Activated CD8-positive, alpha-beta memory T cell treated with anti-CD3 and anti-CD28 coated beads for 24 hours (primary cell): ENCODE data around the gene RIMS3.

ENCODE experiments used
- DNase-seq: peaks from one replicate; pipeline ENCODE4 v3.0.0-alpha.2; 2020

Gene RIMS3

GRCh38 chr1:40652979-40653378 is 12.5 kb downstream of the RIMS3 start:
- DNase-seq: no peak

DNA sequence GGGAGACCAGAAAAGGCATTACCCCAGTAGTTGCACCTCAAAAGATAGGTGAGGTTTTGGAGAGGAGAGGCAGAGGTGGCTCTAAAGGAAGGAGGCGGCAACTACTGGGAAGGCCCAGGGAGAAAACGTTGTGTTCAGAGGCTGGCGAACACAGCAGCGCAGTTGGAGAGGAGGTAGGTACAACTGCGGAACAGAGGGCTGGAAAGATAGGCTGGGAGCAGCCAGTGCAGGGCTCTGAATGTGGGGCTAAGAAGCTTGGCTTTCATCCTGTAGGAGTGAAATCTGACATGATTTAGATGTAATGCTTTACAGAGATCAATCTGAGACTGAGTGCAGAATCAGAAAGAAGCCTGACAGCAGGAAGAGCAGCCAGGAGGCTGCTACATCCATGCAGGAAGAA is 13.0 kb downstream of the RIMS3 start:
- no peak for DNase-seq

- DNase-seq: no peak
Measured at GRCh38 chr1:40651138-40651857, 14.2 kb downstream of the RIMS3 start.

DNA sequence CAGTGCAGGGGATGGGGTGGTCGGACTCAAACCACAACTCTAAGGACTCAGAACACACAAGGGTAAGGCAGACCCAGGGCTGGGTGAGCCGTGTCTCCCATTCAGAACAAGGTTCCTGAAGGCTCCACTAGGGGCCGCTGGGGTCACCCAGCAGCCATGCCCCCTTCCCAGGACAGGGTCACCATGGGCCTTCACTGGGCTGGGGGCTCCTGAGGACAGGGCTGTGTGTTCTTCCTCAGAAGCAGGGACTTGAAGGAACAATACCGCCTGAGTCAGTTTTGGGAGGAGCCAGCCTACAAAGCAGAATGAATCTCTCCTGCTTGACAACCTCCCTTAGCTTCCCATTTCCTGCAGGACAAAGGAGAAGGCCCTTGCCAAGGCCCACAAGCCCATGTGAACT is 15.4 kb downstream of the RIMS3 start:
- DNase-seq: no peak

DNA sequence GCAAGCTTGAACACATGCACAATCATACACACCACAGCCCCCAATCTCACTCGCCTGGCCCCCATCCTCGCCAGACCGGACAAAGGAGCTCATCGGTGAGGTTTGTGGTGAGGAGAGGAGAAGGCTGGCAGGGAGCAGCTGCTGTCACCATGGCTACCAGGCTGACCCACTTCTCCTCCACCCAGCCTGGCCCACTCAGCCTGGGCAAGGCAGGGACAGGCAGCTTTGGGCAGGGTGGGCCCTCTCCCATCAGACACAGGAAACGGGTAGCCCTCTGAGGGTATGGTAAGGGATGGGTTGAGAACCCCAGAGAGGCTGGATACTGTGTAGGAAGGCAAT is 15.9 kb downstream of the RIMS3 start:
- DNase-seq: no peak

- no peak for DNase-seq
Measured at GRCh38 chr1:40648928-40649591, 16.4 kb downstream of the RIMS3 start.

- no peak for DNase-seq
Measured at GRCh38 chr1:40648200-40648599, 17.3 kb downstream of the RIMS3 start.

DNA sequence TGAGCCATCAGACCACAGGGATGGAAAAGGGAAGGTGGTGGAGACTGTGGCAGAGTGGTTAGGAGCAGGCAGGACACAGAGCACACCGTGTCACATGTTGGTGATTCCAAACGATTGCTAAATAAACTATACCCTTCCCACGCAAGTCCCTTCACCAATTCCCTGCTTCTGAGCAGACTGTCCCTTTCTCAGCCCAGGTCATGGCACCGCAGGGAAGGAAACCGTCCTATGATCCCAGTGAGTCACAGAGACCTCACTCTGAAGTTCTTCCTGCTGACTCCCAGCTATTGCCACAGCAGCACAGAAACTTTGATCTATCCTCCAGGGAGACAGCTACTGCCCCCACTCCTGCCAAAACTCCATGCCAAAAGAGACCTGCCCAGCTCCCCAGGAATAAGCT is 19.2 kb downstream of the RIMS3 start:
- DNase-seq: no peak

DNA sequence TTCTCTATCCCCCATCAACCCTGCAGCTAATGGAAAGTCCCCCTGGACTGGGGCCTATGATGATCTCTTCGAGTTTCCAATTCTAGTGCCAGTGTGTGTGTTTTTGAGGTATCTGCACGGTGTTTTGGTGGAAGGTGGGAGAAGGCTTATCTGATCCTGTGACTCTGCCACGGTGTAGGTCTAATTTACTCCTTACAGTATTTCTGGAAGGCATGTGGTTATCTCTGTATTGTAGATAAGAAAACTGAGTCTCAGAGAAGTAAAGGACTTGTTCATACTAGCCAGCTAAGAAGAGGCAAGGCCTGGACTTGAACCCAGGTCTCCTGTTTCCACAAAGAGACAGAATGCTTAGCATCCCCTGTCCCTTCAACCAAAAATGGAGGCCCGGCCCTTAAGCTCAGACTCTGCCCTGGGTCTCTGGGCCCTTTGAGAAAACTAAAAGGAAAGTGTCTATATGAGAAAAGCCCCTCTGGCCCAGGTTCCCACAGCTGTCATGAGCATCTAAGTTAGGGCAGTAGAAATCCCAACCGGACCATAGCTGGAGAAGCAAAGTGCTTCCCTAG is 20.3 kb downstream of the RIMS3 start:
- no peak for DNase-seq

GRCh38 chr1:40641601-40642242 is 23.8 kb downstream of the RIMS3 start:
- no peak for DNase-seq

DNA sequence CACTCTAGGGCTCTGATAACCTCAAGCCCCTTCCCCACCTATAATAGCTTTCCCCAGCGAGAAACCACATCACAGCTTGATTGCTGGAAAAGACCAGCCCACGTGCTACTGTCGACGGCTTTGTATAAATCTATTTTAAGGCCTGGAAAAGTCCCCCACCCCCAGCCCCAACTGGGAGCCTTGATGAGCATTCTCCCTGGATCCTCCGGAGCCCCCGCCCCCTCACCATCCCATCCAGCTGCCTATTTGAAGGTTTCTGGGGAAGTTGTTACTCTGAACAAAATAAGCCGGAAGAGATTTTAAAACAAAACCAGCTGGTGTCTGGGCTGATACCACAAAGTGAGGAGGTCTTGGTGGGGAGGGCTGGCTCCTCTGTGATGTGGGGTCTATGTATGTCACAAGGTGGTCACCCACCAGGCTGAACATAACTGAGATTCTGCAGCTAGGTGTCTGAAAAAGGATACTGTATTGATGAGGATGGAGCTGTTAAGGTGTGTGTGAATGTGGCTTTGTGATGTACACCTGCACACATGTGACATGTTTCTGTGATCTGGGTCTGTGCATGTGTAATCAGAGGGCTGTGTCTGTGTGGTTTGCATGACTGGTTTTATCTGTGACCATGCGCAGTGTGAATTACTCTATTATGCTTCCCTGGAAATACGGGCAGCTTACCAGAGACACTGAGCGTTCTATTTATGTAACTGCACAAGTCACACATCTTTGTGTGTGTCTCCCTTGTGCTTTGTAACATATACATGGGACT is 25.0 kb downstream of the RIMS3 start:
- no peak for DNase-seq

- DNase-seq: no peak
Measured at GRCh38 chr1:40638097-40639036, 27.1 kb downstream of the RIMS3 start.

GRCh38 chr1:40637470-40638007 is 27.9 kb downstream of the RIMS3 start:
- no peak for DNase-seq

DNA sequence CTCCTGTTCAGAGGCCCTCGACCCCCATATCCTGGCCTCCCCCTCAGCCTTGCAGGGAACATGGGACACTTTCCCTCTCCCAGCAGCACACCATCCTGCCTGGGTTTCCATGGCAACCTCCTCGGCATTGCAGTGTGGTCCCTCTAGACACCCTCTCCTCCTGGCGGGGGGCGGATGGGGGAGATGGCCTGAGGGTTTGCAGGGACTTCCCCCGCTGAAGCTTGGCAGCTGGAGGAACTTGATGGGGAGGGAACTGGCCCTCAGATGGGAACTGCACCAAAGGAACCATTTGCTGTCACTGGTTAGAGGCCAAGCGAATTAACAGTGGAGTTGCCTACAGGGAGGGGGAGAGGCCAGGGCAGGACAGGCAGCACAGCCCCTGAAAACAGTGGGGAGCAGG is 28.7 kb downstream of the RIMS3 start:
- no peak for DNase-seq

DNA sequence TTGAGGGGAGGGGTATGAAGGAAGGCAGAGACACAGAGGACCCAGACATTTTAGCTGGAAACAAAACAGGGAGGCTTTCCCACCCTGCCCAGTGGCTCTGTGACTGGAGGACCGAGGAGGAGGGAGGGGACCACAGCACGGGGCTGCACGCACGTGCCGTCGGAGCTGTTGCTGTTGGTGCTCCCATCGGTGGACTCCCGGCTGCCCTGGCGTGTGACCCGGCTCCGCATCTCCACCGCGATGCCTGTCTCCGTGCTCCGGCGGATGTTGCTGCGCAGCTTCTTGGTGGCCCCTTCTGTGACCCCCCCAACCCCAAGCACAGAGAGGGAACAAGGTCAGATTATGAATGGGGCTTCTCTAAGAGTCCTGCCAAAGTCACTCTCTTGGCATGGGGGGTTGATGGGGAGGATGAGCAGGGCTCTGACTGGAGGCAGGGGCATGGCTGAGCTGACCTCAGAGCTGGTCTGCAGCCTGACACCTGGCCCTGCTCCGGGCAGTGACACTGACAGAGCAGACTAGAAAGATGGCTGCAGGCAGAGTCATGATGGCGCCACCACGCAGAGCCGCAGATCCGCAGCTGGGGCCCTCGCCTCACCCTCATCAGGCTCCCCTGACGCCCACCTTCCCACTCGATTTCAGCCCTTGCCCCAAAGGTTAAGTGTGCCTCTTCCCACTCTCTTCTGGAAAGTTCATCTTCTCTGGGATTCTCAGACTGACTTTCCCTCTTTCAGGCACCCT is 29.6 kb downstream of the RIMS3 start:
- no peak for DNase-seq

- no peak for DNase-seq
Measured at GRCh38 chr1:40634901-40635655, 30.4 kb downstream of the RIMS3 start.

DNA sequence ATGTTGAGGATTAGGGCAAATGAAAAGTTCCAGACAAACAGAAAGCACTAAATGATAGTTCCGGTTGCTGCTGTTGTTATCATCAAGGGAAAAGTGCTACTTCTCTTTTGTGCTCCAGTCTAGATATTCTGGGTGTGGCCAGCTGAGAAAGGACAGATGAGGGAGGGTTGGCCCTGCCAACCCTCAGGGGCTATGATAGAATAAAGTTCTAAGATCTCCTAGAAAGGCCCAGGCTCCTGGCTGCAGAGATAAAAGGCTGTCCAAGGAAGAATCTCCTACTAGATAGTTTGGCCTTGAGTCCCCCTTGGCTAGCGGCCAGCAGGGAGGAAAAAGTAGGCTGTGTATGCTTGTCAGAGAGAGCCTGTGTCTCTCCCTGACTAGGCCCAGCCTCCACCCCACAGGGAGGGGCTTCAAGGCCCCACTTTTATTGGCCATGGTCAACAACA is 31.5 kb downstream of the RIMS3 start:
- DNase-seq: no peak

GRCh38 chr1:40633523-40633922 is 32.0 kb downstream of the RIMS3 start:
- no peak for DNase-seq

GRCh38 chr1:40630488-40631223 is 34.8 kb downstream of the RIMS3 start:
- no peak for DNase-seq
